HUES48 (cell line): ENCODE measurements around the gene MYO5B.
"Not testable (repeated sequence)": the region's sequence is repeated elsewhere in the genome, so short reads cannot be mapped to it uniquely, and the experiment has no call there.

Experiments
- H3K27ac ChIP-seq: one replicate; pipeline ENCODE4 v1.7.0; 2013; ENCODE audit warnings: low read depth, low read length, inconsistent platforms
- H3K27me3 ChIP-seq: 2 replicates; pipeline ENCODE4 v1.6.1; 2013; ENCODE audit warnings: mild to moderate bottlenecking, low read length; ENCODE audit not compliant: control insufficient read depth, insufficient read depth
- H3K36me3 ChIP-seq: 2 replicates; pipeline ENCODE4 v1.6.1; 2013; ENCODE audit warnings: low read length; ENCODE audit not compliant: control insufficient read depth, insufficient read depth
- H3K4me1 ChIP-seq: 2 replicates; pipeline ENCODE4 v1.6.1; 2013; ENCODE audit warnings: mild to moderate bottlenecking, low read length; ENCODE audit not compliant: control insufficient read depth, insufficient read depth
- H3K4me3 ChIP-seq: 2 replicates; pipeline ENCODE4 v1.5.1; 2013; ENCODE audit warnings: mild to moderate bottlenecking, low read depth, low read length
- H3K9ac ChIP-seq: 2 replicates; pipeline ENCODE4 v1.6.1; 2013; ENCODE audit warnings: mild to moderate bottlenecking, low read depth, low read length, moderate library complexity
- H3K9me3 ChIP-seq: 2 replicates; pipeline ENCODE4 v1.6.1; 2013; ENCODE audit warnings: low read length; ENCODE audit not compliant: control insufficient read depth, insufficient read depth

Gene MYO5B

GRCh38 chr18:49904871-49905555 lies 289.9 kb downstream of the MYO5B start:
- no peaks in the 10 kb centered on the region; the same call in 1 of the 2 replicates for H3K27me3 ChIP-seq
- no peaks in the 10 kb centered on the region for H3K4me1 ChIP-seq
- no peak overlapping the region for H3K4me3 ChIP-seq

DNA sequence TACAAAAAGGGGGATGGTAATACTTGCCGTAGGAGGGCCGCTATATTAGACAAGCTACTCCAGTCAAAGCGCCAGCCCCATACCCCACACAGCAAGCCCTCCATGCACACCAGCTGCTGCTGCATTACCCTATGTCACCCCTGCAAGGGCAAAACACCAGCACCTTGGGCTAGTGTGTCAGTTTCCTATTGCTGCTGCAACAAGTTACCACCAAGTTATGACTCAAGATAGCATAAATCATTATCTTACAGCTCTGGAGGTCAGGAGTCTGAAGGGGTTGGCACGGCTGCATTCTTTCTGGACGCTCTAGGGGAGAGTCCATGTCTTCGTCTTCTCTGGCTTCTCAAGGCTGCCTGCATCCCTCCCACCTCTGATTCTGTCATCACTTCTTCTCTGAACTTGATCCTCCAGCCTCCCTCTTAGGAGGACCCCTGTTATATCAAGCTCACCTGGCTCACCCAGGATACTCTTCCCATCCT lies 293.0 kb downstream of the MYO5B start:
- H3K9me3 ChIP-seq = no peaks in the 10 kb centered on the region

More at GRCh38 chr18:49904871-49905555, 289.9 kb downstream of the MYO5B start:
- H3K9me3 ChIP-seq = no peaks in the 10 kb centered on the region
- H3K36me3 ChIP-seq = no peaks in the 10 kb centered on the region
- H3K27ac ChIP-seq = no peak overlapping the region
- no peak overlapping the region for H3K9ac ChIP-seq

GRCh38 chr18:49899657-49900330 lies 295.2 kb downstream of the MYO5B start:
- no peaks in the 10 kb centered on the region for H3K9me3 ChIP-seq
- H3K9ac ChIP-seq = no peak overlapping the region
- no peaks in the 10 kb centered on the region for H3K36me3 ChIP-seq
- no peak overlapping the region for H3K27ac ChIP-seq
- H3K4me1 ChIP-seq = 0 out of 2 replicates have a peak, but pooled peaks cover 3% of the 10 kb centered on the region
- H3K27me3 ChIP-seq = no peaks in the 10 kb centered on the region
- no peak overlapping the region for H3K4me3 ChIP-seq

More for the DNA sequence above, 293.0 kb downstream of the MYO5B start:
- Histone ChIP-seq H3K36me3 (no peaks in the 10 kb centered on the region), H3K9ac (no peak overlapping the region), H3K4me1 (no peaks in the 10 kb centered on the region), H3K4me3 (no peak overlapping the region), H3K27ac (no peak overlapping the region), H3K27me3 (no peaks in the 10 kb centered on the region)

DNA sequence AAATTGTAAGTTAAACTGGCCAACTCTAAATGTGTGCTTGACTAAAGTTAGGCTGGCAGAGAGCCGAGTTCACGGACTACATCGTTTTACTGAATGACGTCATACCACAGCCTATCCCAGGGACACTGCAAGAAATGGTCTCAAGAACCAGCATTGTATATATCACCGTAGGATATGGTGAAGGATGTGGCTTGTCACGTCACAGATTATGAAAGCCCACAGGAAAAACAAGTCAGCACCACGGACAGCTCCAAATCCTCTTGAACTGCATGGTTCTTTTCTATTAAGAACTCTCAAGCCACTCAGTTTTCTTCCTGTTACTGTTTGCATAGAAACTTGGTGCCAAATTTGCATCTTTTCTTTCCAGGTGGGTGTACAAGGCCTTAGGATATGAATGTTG lies 296.5 kb downstream of the MYO5B start:
- no peak overlapping the region for H3K4me3 ChIP-seq
- 0 out of 2 replicates have a peak, but pooled peaks cover 3% of the 10 kb centered on the region for H3K4me1 ChIP-seq
- no peaks in the 10 kb centered on the region for H3K9me3 ChIP-seq
- no peaks in the 10 kb centered on the region for H3K36me3 ChIP-seq
- no peak overlapping the region for H3K27ac ChIP-seq
- no peak overlapping the region for H3K9ac ChIP-seq
- H3K27me3 ChIP-seq = no peaks in the 10 kb centered on the region

DNA sequence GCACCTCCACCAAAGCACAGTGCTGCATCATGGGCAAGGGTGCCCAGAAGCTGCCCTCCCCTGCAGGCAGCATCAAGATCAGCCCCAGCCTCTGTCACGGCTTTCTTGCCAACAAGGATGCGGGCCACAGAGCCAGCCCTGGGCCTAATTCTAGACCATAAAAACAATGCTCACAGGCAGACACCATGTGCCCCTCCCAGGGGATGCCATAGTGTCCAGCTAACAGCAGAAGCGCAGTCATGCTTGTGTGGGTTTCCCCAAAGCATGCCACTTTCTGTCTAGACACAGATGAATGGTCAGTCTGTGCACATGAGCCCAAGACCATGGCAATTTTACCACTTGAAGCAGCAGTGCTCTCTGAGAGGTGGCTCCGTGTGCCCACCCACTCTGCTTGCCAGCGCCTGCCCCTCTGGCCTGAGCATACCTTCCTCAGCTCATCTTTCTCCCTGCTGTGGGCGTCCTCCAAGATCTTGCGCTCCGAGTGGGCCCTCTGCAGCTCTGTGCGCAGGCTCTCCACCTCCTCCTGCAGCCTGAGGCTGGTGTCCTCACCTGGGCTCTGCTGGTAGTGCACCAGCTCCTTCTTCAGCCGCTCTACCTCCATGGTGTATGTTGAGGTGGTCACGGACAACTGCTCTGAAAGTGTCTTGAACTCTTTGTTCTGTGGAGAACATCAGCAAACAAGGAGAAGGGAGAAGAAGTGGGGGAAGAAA lies 300.3 kb downstream of the MYO5B start:
- peaks cover 7% of the 10 kb centered on the region for H3K4me1 ChIP-seq
- no peak overlapping the region for H3K9ac ChIP-seq
- no peaks in the 10 kb centered on the region for H3K36me3 ChIP-seq
- no peaks in the 10 kb centered on the region for H3K27me3 ChIP-seq
- H3K27ac ChIP-seq = no peak overlapping the region
- no peak overlapping the region for H3K4me3 ChIP-seq
- no peaks in the 10 kb centered on the region for H3K9me3 ChIP-seq

DNA sequence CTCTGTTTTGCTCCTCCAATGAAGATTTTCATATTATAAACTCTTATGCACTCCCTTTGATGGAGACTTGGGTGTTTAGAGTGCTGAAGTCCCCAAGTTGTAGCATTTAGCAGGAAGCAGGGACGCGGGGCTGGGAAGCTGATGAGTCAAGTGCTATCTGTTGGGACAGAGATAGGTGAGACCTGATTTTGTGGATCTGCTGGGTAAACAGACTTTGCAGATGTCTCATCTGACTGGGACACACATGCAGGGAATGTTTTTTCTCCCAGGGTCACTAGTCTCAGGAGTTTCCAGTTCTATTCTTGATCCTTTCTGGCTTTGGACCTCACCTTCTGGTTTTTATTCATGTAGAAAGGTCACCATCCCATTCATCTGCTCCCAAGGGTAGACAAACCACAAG lies 301.9 kb downstream of the MYO5B start:
- Histone ChIP-seq H3K9me3 (no peaks in the 10 kb centered on the region), H3K9ac (no peak overlapping the region), H3K4me1 (peaks cover 7% of the 10 kb centered on the region), H3K27ac (peak overlapping the region; percentile 48), H3K27me3 (no peaks in the 10 kb centered on the region), H3K4me3 (no peak overlapping the region), H3K36me3 (no peaks in the 10 kb centered on the region)

DNA sequence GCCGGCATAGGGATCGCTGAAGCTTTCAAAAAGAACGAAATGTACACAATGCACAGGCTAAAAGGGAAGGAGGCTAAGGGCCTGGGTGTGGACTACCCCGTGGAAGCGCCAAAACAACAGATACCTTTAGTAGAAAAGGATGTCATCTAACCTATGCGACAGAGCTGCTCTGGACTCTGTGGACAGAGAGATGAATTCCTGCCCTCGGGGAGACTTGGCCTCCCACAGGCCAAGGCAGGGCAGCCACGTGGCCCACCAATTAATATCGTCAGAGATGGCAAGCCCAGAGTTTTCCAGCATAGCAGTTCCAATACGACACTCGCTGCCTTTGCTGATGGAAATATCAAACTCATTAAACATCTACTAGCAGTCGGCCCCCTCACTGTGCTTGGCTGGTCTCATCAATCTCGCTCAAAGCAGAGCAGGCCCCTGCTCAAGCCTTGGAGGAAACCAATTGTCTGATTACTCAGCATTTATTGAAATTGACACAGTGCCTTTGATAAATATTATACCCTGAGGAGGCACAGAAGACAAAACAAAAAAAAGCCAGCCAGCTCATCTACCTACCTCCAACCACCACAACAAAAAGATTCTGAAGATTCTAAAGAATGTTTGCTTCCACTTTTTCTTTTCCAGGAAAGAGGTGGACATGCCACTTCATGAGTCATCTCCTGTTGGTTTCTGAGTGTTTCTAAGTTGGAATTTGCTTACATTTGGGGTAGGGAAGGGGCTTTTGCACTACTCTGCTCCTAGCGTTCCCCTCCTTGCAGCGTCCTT lies 302.6 kb downstream of the MYO5B start:
- Histone ChIP-seq H3K9ac (no peak overlapping the region), H3K4me1 (peaks cover 7% of the 10 kb centered on the region), H3K4me3 (no peak overlapping the region), H3K36me3 (no peaks in the 10 kb centered on the region), H3K27me3 (no peaks in the 10 kb centered on the region), H3K9me3 (no peaks in the 10 kb centered on the region), H3K27ac (peak overlapping the region; percentile 48)

GRCh38 chr18:49890041-49890440 lies 304.9 kb downstream of the MYO5B start:
- no peaks in the 10 kb centered on the region for H3K27me3 ChIP-seq
- no peak overlapping the region for H3K9ac ChIP-seq
- no peaks in the 10 kb centered on the region for H3K36me3 ChIP-seq
- no peaks in the 10 kb centered on the region for H3K9me3 ChIP-seq
- H3K4me1 ChIP-seq = peaks cover 5% of the 10 kb centered on the region
- H3K4me3 ChIP-seq = no peak overlapping the region
- peak overlapping the region; percentile 5 for H3K27ac ChIP-seq

DNA sequence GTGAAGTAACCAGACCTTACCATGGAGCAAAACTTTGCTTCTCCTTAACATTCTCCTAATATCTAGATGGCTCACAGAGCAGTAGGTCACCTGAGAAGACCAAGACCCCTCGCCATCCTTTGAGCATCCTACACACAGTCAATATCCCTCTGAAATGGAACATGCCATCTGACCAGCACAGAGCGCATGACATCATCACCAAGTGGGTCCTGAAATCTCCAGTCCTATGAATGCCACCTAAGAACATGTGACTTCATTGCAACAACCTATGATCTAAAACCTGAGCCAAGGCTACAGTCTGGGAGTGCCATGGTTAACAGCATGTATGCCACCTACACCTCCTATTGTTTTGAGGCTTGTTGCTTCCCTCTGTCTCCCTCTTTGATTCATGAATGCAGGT lies 305.4 kb downstream of the MYO5B start:
- H3K36me3 ChIP-seq, H3K4me1 ChIP-seq, H3K9ac ChIP-seq, H3K4me3 ChIP-seq, H3K9me3 ChIP-seq, H3K27ac ChIP-seq, H3K27me3 ChIP-seq: not testable (repeated sequence)

DNA sequence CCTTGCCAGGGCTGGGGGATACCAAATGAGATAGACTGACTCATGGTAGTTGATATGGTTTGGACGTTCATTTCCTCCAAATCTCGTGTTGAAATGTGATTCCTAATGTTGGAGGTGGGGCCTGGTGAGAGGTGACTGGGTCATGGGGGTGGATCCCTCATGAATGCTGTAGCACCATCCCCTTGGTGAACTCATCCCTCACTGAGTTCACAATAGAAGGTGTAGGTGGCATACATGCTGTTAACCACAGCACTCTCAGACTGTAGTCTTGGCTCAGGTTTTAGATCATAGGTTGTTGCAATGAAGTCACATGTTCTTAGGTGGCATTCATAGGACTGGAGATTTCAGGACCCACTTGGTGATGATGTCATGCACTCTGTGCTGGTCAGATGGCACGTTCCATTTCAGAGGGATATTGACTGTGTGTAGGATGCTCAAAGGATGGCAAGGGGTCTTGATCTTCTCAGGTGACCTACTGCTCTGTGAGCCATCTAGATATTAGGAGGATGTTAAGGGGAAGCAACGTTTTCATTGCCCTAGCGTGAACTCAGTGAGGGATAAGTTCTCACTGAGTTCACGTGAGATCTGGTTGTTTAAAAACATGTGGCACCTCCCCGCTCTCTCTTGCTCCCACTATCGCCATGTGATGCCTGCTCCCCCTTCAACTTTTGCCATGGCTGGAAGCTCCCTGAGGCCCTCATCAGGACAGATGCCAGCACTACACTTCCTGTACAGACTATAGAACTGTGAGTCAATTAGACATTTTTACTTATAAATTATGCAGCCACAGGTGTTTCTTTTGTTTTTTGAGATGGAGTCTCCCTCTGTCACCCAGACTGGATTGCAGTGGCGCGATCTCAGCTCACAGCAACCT lies 307.8 kb downstream of the MYO5B start:
- Histone ChIP-seq H3K27me3 (no peaks in the 10 kb centered on the region), H3K4me1 (peaks cover 4% of the 10 kb centered on the region), H3K4me3 (no peak overlapping the region), H3K36me3 (no peaks in the 10 kb centered on the region), H3K27ac (no peak overlapping the region), H3K9me3 (no peaks in the 10 kb centered on the region), H3K9ac (no peak overlapping the region)
